IPS-18a (cell line): ENCODE results near the gene MLXIPL.

Experiments
- H3K27ac ChIP-seq: one replicate; pipeline ENCODE4 v1.5.1; 2013; ENCODE audit warnings: low read length
- H3K27me3 ChIP-seq: one replicate; pipeline ENCODE4 v1.6.1; 2013; ENCODE audit warnings: mild to moderate bottlenecking, low read length; ENCODE audit not compliant: control insufficient read depth, insufficient read depth
- H3K36me3 ChIP-seq: one replicate; pipeline ENCODE4 v1.6.1; 2013; ENCODE audit warnings: low read depth, low read length; ENCODE audit not compliant: control insufficient read depth
- H3K4me1 ChIP-seq: one replicate; pipeline ENCODE4 v1.6.1; 2013; ENCODE audit warnings: low read depth, low read length; ENCODE audit not compliant: control insufficient read depth
- H3K4me3 ChIP-seq: one replicate; pipeline ENCODE4 v1.5.1; 2013; ENCODE audit warnings: low read length
- H3K9ac ChIP-seq: one replicate; pipeline ENCODE4 v1.6.1; 2013; ENCODE audit warnings: mild to moderate bottlenecking, low read length, moderate library complexity
- H3K9me3 ChIP-seq: one replicate; pipeline ENCODE4 v1.6.1; 2013; ENCODE audit warnings: low read depth, low read length; ENCODE audit not compliant: control insufficient read depth

Gene MLXIPL

GRCh38 chr7:73606801-73607691 is 17.3 kb downstream of the MLXIPL start:
- Histone ChIP-seq H3K9me3 (no peaks in the 10 kb centered on the region), H3K27me3 (no peaks in the 10 kb centered on the region), H3K4me1 (peaks cover 3% of the 10 kb centered on the region), H3K9ac (no peak overlapping the region), H3K27ac (no peak overlapping the region), H3K36me3 (no peaks in the 10 kb centered on the region), H3K4me3 (peak overlapping the region; percentile 54)

- Histone ChIP-seq H3K9ac (no peak overlapping the region), H3K27ac (no peak overlapping the region), H3K4me1 (peaks cover 3% of the 10 kb centered on the region), H3K4me3 (no peak overlapping the region), H3K9me3 (no peaks in the 10 kb centered on the region), H3K36me3 (no peaks in the 10 kb centered on the region), H3K27me3 (no peaks in the 10 kb centered on the region)
Observed at GRCh38 chr7:73605601-73606220, 18.6 kb downstream of the MLXIPL start.

- Histone ChIP-seq H3K36me3 (no peaks in the 10 kb centered on the region), H3K4me1 (peaks cover 3% of the 10 kb centered on the region), H3K9me3 (no peaks in the 10 kb centered on the region), H3K4me3 (no peak overlapping the region), H3K9ac (no peak overlapping the region), H3K27me3 (peaks cover 7% of the 10 kb centered on the region), H3K27ac (no peak overlapping the region)
Observed at GRCh38 chr7:73602721-73603651, 21.3 kb downstream of the MLXIPL start.

GRCh38 chr7:73599916-73600315 is 24.4 kb downstream of the MLXIPL start:
- H3K27ac ChIP-seq = no peak overlapping the region
- H3K9me3 ChIP-seq = no peaks in the 10 kb centered on the region
- no peaks in the 10 kb centered on the region for H3K4me1 ChIP-seq
- peaks cover 9% of the 10 kb centered on the region for H3K27me3 ChIP-seq
- H3K36me3 ChIP-seq = no peaks in the 10 kb centered on the region
- no peak overlapping the region for H3K9ac ChIP-seq
- no peak overlapping the region for H3K4me3 ChIP-seq

GRCh38 chr7:73599151-73599882 is 25.0 kb downstream of the MLXIPL start:
- no peak overlapping the region for H3K4me3 ChIP-seq
- no peak overlapping the region for H3K9ac ChIP-seq
- no peaks in the 10 kb centered on the region for H3K4me1 ChIP-seq
- no peak overlapping the region for H3K27ac ChIP-seq
- no peaks in the 10 kb centered on the region for H3K36me3 ChIP-seq
- no peaks in the 10 kb centered on the region for H3K9me3 ChIP-seq
- H3K27me3 ChIP-seq = peaks cover 9% of the 10 kb centered on the region

GRCh38 chr7:73597978-73598782 is 26.1 kb downstream of the MLXIPL start:
- Histone ChIP-seq H3K27me3 (peaks cover 9% of the 10 kb centered on the region), H3K27ac (no peak overlapping the region), H3K9ac (no peak overlapping the region)

GRCh38 chr7:73596191-73597065 is 27.9 kb downstream of the MLXIPL start:
- no peak overlapping the region for H3K9ac ChIP-seq
- no peak overlapping the region for H3K27ac ChIP-seq
- H3K4me3 ChIP-seq = no peak overlapping the region
- no peaks in the 10 kb centered on the region for H3K4me1 ChIP-seq
- no peaks in the 10 kb centered on the region for H3K36me3 ChIP-seq
- H3K9me3 ChIP-seq = no peaks in the 10 kb centered on the region
- peaks cover 9% of the 10 kb centered on the region for H3K27me3 ChIP-seq

More at GRCh38 chr7:73597978-73598782, 26.1 kb downstream of the MLXIPL start:
- Histone ChIP-seq H3K9me3 (no peaks in the 10 kb centered on the region), H3K36me3 (no peaks in the 10 kb centered on the region), H3K4me1 (no peaks in the 10 kb centered on the region), H3K4me3 (no peak overlapping the region)

GRCh38 chr7:73595358-73595757 is 29.0 kb downstream of the MLXIPL start:
- Histone ChIP-seq H3K27ac (no peak overlapping the region), H3K4me1 (no peaks in the 10 kb centered on the region), H3K36me3 (no peaks in the 10 kb centered on the region), H3K4me3 (no peak overlapping the region), H3K9me3 (no peaks in the 10 kb centered on the region), H3K27me3 (peaks cover 9% of the 10 kb centered on the region), H3K9ac (no peak overlapping the region)

GRCh38 chr7:73593207-73594045 is 30.9 kb downstream of the MLXIPL start:
- H3K27ac ChIP-seq = no peak overlapping the region
- no peaks in the 10 kb centered on the region for H3K9me3 ChIP-seq
- no peaks in the 10 kb centered on the region for H3K4me1 ChIP-seq
- H3K36me3 ChIP-seq = no peaks in the 10 kb centered on the region
- no peak overlapping the region for H3K4me3 ChIP-seq
- peaks cover 6% of the 10 kb centered on the region for H3K27me3 ChIP-seq
- no peak overlapping the region for H3K9ac ChIP-seq
